Kidney epithelial cell (primary cell): ENCODE measurements around the gene SYS1. TPM values are rescaled to one million over a fixed set of nuclear protein-coding genes. Genes with fewer than 3 reads are reported as not detected.
A peak's percentile ranks its signal among the peaks of the same experiment; 100 is the strongest.

Experiments
- DNase-seq: peaks from one replicate; pipeline ENCODE4 v3.0.0-alpha.2; 2010; ENCODE audit warnings: low read depth
- H3K27me3 ChIP-seq: 2 replicates; pipeline ENCODE4 v1.6.0; 2011; ENCODE audit warnings: low read length; ENCODE audit not compliant: control insufficient read depth, insufficient read depth
- H3K36me3 ChIP-seq: 2 replicates; pipeline ENCODE4 v1.5.1; 2011; ENCODE audit warnings: low read length; ENCODE audit not compliant: control insufficient read depth, insufficient read depth
- H3K4me3 ChIP-seq: 2 replicates; pipeline ENCODE4 v1.5.1; 2011; ENCODE audit warnings: low read depth, mild to moderate bottlenecking, control low read depth, low read length
- CTCF ChIP-seq: IDR thresholded peaks from 2 replicates; pipeline ENCODE4 v1.5.1; 2011; ENCODE audit warnings: mild to moderate bottlenecking, moderate library complexity, low read length, control low read depth, inconsistent platforms; ENCODE audit not compliant: insufficient read depth, poor library complexity, severe bottlenecking
- total RNA-seq: library from RNA; depleted of rRNA; stranded (reverse); fragments of >200 nt; gene quantifications from 2 replicates; pipeline ENCODE4 v1.2.3, GENCODE V29; 2015

The SYS1 gene
- total RNA-seq, 1 donor from 2014 or later, result 54.3 TPM

- no peaks in the 10 kb centered on the region for H3K27me3 ChIP-seq
- H3K4me3 ChIP-seq, result no peak overlapping the region
- no peaks in the 10 kb centered on the region for H3K36me3 ChIP-seq
- TF ChIP-seq CTCF, result no peak
- DNase-seq, result no peak
These were observed 21.4 kb upstream of the SYS1 start for GRCh38 chr20:45341579-45341938.

GRCh38 chr20:45341939-45342854 lies 20.8 kb upstream of the SYS1 start:
- H3K36me3 ChIP-seq, result no peaks in the 10 kb centered on the region
- DNase-seq, result no peak
- H3K4me3 ChIP-seq, result peak overlapping the region; percentile 0
- no peak for TF ChIP-seq CTCF
- no peaks in the 10 kb centered on the region for H3K27me3 ChIP-seq

GRCh38 chr20:45342855-45343531 lies 20.0 kb upstream of the SYS1 start:
- Histone ChIP-seq H3K36me3 (no peaks in the 10 kb centered on the region), H3K4me3 (no peak overlapping the region), H3K27me3 (no peaks in the 10 kb centered on the region)
- TF ChIP-seq CTCF, result no peak
- no peak for DNase-seq

- no peak for DNase-seq
- Histone ChIP-seq H3K27me3 (no peaks in the 10 kb centered on the region), H3K4me3 (no peak overlapping the region), H3K36me3 (no peaks in the 10 kb centered on the region)
- no peak for TF ChIP-seq CTCF
These were observed 19.3 kb upstream of the SYS1 start for GRCh38 chr20:45343532-45344167.

GRCh38 chr20:45344168-45344860 lies 18.6 kb upstream of the SYS1 start:
- peak; percentile 74 for DNase-seq
- Histone ChIP-seq H3K4me3 (no peak overlapping the region), H3K36me3 (no peaks in the 10 kb centered on the region), H3K27me3 (no peaks in the 10 kb centered on the region)
- TF ChIP-seq CTCF, result no peak
